T-helper 1 cell treated with Interleukin-12 subunit alpha and Interleukin-12 subunit beta and Interleukin-4 antibody, amounts not matched to agents 30 ng/mL and 1 ng/mL, for 36 hours (primary cell): Measurements from ENCODE around the gene SLC4A2. TPM values are rescaled to one million over a fixed set of nuclear protein-coding genes. Genes with fewer than 3 reads are reported as not detected.

Experiments
- intact Hi-C: fragments of 100-400 bp; cut with micrococcal nuclease; formaldehyde crosslinking; loops from one replicate; pipeline ENCODE4 v1.15.1; 2024
- total RNA-seq: library from RNA; stranded (reverse); gene quantifications from 2 replicates; pipeline ENCODE4 v1.2.3, GENCODE V29; 2022

The SLC4A2 gene
- total RNA-seq, 1 donor from 2014 or later, result 137 TPM

DNA sequence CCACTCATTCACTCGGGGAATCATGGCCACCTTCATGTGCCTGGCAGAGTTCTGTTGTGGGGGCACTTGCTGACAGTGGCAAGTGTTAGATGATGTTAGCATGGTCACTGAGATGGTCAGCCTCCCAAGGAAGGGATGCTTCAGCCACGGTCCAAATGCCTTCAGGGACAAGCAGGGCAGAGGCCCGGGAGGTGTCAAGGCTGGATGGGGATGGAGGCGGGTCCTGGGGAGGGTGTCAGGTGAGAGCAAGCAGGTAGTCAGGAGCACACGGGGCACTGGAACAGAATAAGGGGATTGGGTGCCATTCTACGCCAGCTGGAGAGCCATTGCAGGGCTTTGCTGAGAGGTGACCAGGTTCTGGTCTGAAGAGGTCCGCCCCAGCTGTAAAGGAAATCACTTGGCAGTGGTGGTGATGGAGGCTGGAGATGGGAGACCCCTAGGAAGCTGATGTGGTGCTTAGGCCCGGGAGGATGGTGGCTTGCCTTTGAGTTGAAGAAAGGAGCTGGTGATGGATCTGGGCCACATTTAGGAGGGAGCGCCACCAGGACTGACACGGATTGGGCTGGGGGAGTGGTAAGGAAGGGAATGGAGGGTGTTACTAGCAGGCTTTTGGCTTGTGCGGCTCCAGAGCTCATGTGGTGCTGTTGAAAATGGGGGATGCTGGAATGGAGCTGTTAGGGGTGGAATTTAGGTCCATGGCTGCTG, 51.0 kb downstream of the SLC4A2 start:
- intact Hi-C loops, result loop anchor here (2.0 kb wide), 1 partner anchor 92 kb away; no protein-coding TSS in a partner anchor

DNA sequence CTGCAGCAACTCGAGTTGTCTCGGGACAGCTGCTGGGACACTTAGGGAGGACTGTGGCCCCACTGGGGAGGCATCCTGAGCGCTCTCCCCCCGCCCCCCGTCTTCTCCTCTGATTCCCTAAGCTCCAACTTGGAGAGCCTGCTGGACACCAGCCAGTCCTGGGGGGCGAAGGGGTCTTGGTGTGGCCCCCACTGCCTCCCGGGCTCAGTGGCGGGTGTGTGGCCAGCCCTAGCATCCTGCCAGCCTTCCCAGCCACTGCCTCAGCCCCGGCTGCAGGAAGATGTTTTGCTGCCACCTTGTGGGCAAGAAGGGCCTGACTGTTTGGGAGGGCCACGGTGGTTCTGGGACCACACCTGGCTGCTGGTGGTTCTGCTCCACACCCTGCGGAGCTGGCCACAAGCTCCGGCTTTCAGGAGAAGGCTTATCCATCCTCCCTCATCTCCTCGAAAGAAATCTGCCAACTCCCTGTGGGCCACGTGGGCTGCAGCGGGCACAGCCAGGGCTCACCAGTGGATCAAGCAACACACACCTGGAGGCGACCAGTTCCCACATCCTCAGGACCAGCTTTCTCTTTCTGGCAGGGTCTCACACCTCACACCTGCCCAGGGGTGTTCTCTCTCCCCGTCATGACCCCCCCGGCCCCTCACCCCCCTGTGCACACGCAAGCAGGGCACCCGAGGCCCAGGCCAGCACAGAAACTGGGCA, 51.7 kb downstream of the SLC4A2 start:
- intact Hi-C loops, result loop anchor here (1.0 to 2.0 kb wide), 8 partner anchors 20 to 333 kb away; partner anchors contain the start of gene ABCB8

DNA sequence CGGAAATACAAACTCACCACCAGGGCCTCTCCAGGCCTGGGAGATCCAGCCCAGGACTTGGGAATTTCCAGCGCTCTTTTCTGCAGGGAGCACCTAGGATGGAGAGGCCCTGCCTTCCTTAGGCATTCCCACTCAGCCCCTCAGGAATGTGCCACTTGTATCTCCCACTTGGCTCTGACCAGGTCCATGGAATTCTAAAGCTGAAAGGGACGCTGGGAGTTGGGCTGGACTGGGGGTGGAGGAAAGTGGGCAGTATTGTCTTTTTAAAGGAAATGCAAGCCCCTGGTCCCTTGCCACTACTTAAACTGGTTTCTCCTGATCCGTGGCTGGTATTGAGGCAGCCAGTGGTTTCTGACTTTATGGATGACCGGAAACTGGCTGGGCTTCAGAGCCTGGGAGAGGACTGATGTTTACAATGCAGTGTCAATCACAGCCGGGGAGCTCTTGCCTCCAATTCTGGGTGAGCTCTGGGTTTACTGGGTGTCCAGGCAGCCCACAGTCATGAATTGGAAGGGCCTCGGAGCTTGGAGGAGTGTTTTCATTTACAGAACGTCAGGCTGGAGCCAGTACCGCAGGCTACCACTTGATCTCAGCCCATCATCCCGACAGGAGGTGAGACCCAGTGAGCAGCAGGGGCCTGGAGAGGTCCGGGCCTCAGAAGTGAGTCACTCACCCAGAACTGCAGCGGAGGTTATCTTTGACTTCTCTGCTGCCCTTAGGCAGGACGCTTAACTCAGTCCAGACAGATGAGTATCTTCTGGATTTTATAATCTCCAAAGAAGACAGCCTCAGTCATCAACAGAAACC, 54.2 kb downstream of the SLC4A2 start:
- intact Hi-C loops, result no loop called here

DNA sequence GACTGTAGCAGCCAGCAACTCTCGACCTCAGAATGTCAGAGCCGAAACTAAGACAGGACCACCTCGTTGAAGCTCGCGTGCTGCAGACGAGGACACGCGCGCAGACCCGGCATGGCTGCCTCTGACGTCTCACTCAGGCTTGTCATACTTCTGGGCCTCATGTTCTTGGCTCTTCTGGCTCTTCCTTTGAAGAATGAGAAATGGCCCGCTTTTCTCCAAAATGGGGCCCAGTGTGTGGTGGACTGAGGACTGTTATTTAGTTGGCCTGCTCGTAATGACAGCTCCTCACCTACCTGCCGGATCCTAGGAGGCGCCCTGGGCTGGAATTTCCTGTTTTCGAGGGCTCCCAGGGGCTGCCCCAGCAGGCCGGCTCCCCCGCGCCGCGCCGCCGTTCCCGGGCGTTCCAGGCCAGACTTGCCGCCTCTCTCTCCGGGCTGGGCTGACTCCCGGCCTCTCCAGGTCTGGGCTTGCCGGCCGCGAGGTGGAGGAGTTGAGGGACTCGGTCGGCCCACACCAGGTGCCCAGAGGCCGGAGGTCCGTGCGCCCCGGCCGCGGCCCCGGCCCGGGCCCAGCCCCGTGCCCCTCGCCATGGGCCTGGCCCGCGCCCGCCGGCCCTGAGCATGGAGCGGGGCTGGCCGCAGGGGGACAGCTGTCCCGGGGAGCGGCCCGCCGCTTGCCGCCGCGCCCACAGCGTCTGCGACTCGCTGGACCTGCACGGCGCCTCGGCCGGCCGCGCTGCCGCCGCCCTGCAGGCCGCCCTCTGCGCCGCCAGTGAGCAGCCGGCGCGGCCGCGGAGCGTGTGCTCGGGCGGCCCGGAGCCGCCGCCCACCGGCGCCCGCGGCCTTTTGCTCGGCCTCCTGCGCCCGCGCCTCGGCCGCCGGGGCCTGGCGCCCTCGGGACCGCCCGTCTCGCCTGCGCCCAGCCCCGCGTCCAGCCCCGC, 55.0 kb downstream of the SLC4A2 start:
- intact Hi-C loops, result no loop called here

DNA sequence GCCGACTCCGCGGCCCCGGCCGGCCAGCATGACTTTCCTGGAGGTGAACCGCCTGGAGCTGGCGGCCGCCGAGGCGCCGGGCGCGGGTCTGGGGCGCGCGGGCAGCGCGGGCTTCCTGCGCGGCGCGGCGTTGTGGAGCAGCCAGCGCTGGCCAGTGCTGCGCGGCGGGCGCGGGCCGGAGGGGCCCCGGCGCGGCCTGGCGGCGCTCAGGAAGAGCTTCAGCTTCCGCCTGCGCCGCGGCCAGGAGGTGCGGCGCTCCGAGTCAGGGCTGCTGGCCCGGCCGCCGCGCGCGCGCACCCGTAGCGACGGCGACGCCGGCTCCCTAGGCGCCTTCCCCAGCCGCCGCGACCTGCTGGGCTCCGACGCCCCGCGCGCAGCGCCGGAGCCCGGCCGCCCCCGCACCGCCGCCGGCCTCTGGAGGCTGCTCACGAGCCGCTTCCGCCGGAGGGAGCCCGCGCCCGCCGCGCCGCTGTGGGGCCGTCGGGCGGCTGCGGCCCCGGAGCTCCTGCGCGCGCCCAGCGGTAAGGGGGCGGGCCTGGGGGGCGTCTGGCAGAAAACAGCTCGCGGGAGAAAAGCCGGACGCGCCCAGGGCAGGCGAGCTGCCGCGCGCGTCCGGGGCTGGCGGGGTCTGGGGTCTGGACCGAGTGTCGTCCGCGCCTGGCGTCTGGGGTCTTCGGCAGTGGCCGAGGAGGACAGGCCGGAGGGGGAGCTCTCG, 55.9 kb downstream of the SLC4A2 start:
- intact Hi-C loops, result no loop called here

DNA sequence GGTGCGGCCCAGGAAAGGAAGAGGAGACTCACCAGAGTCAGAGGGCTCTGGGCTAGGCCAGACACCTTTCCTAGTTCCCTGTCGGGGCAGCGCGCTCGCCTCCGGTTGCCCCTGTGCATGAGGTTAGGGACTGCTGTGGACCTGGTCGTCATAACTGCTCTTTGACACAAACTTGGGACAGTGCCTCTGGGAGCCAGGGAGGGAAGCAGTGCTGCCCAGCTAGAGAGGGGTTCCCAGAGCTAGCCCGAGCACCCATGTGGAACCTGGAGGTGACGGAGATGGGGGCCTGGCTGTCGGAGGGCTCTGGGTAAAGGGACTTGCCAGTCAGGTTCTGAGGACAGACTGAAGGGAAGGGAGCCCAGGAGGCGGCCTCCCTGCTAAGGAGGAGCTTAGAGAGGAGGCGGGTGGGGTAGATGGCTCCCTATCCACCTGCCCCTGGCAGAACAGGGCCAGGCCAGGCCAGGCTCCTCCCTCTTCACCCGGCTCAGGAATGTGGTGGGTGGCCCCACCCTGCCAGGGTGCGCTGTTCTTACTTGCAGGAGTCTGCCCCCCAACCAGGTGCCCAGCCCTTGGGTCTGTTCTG, 56.5 kb downstream of the SLC4A2 start:
- intact Hi-C loops, result no loop called here

DNA sequence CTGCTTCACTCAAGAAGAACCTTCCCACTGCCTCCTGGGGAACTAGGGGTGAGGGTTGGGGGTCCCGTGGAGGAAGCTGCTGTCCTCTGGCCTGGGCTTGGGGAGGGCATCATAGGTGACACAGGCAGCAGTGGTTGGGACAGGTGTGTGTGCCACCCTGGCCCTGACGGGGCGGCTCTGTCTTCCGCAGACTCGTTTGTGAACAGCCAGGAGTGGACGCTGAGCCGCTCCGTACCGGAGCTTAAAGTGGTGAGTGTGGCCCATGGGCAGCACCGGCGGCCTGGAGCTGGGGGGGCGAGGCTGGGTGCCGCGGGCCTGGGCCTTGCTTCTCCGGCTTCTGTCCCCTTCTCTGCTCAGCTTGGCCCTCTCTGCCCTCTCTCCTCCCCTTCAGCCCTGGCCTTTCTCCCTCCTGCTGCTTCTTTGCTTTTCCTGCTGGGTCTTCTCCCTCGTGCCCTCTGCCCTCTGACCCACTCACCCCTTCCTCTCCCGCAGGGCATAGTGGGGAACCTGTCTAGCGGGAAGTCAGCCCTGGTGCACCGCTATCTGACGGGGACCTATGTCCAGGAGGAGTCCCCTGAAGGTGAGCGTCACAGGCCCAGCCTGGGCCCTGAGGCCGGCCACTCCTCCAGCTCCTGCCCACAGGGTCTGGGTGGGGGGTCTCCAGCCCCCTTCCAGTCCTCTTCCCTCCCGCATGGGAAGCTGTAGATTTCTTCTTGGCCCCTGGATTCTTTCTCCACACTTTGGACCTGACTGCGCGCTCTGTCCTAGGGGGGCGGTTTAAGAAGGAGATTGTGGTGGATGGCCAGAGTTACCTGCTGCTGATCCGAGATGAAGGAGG, 57.4 kb downstream of the SLC4A2 start:
- intact Hi-C loops, result no loop called here

DNA sequence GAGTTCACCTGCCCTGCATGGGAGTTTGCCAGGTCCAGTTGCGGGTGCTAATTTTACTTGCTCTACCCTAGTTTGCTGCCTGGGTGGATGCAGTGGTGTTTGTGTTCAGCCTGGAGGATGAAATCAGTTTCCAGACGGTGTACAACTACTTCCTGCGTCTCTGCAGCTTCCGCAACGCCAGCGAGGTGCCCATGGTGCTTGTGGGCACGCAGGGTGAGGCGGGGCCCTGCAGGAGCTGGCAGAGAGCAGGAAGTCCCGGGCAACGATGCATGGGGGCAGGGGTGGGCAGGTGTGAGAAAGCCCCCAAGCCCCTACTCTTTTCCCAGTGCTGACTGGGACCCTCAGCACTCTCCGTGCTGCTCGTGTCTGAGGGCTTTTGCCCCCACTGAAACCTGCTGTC, 58.2 kb downstream of the SLC4A2 start:
- intact Hi-C loops, result no loop called here

DNA sequence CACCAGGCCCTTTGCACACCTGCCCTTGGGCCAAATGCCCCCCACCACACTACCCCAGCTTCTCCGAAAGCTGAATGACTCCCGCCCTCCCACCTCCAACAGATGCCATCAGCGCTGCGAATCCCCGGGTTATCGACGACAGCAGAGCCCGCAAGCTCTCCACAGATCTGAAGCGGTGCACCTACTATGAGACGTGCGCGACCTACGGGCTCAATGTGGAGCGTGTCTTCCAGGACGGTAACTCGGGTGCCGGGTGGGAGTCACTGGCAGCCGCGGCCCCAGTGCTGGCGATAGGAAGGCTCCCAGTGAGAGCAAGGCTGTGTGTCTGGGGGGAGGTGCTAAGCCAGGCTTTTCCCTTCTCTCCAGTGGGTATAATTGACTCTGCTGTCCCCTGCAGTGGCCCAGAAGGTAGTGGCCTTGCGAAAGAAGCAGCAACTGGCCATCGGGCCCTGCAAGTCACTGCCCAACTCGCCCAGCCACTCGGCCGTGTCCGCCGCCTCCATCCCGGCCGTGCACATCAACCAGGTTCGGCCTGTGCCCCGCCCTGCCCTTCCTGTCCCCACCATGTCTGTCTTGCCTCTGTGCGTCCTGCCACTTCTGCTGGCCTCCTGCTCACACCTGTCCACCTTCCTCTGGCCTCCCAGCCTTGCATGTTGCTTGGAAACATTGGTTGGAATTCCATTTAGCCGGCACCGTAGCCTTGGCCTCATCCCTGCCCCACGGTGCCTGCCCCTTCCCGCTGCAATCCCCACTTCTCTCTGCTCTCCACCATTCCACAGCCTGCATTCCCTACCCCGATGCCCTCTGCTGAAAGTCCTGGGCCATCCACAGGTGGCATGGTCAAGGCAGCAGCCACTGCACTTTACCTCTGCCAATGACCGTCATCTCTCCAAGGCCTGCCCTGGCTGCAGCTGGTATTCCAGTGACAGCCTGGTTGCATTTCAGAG, 59.0 kb downstream of the SLC4A2 start:
- intact Hi-C loops, result no loop called here

DNA sequence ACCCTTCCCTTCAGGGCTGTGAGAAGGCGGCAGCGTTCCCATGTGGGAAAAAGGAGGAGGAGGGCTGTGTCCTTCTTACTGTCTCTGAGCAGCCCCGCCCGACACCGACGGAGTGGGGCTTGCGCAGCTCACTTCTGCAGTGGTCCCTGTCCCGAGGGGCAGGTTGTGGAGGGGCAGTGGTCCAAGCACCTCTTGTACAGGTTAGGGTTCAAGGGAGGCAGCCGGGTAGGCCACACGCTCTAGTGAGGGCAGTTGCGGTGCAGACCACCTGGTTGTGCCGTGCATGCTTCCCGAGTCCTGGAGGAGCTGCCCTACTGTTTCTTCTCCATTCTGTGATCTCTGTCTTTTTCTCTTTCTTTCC, 59.6 kb downstream of the SLC4A2 start:
- intact Hi-C loops, result no loop called here

DNA sequence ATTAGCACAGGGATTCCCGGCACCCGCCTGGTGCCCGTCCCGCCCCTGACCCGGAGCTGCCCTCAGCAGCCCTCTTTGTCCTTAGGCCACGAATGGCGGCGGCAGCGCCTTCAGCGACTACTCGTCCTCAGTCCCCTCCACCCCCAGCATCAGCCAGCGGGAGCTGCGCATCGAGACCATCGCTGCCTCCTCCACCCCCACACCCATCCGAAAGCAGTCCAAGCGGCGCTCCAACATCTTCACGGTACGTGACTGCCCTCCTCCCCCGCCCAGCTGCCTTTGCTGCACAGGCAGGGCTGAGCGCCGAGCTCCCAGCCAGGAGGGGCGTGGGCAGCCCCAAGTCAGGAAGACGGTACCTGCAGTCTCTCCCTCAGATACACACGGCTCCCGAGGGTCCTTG, 60.5 kb downstream of the SLC4A2 start:
- intact Hi-C loops, result loop anchor here (5.0 kb wide), 1 partner anchor 232 kb away; no protein-coding TSS in a partner anchor

DNA sequence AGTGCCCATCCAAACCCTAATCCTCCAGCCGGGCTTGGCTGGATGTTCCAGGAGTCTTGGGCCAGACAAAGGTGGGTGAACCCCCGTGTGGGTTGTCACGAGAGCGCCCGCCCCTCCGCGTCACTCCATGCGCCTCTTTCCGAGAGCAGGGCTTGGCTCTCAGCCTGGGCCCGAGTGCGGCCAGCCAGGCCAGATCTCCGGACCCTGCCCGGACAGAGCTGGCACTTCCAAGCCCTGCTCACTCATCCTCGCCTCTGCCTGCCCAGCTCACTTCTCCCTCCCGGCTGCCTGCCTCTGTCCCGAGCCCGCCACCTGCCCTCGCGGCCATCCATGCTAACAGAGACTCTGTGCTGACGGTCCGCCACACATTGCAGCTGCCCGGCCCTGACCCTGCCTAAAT, 61.5 kb downstream of the SLC4A2 start:
- intact Hi-C loops, result loop anchor here (5.0 kb wide), 1 partner anchor 231 kb away; no protein-coding TSS in a partner anchor

DNA sequence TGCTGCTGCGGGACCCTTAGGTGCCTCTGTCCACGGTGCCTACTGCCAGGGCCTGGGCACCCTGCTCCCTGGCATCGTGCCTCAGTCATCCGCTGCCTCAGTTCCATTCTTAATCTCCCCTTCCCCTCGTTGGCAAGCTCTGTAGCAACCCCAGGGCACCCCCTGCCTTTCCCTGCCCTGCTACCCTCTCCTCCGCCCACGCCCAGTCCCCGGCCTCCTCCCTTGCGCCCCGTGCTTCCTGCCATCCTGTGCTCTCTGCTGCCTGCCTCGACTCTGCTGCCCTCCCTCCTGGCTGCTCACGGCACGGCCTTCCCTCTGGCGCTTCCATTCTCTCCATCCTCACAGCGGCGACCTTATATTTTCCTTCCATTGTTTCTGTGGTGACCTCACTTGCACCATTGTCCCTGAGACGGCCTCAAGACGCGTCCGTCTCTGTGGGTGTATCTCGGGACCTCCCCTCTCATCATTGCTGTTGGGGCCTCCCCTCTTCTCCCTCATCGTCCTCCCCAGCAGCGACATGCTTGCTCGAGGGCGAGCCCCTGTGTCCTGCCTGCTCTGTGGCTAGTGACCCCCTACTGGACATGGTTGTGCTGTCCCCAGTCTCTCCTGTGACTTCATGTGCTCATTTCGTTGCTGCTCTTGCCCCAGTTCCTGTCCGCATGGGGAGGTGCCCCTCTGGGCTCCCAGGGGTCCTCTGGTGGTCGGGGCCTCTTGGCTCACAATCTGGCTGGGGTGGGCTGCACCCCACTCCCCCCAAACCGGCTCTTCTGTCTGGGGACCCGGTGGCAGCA, 62.2 kb downstream of the SLC4A2 start:
- intact Hi-C loops, result loop anchor here (5.0 kb wide), 1 partner anchor 231 kb away; no protein-coding TSS in a partner anchor

DNA sequence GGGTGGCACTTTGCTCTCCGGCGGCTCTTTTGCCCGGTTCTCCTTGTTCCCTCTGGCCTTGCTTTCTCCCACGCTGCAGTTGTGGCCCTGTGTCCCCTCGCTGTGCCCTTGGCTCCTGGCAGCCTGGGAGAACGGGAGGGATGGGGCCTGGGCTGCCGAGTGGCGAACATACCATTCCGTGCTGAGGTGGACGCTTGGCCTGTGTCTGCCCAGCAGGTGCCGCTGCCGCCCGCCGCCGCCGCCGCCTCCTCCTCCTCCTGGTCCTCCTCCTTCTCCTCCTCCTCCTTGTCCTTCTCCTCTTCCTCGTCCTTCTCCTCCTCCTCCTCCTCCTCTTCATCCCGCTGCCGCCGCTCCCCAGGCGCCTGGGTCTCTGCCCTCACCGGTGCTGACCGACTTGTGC, 62.9 kb downstream of the SLC4A2 start:
- intact Hi-C loops, result loop anchor here (5.0 kb wide), 1 partner anchor 230 kb away; no protein-coding TSS in a partner anchor

DNA sequence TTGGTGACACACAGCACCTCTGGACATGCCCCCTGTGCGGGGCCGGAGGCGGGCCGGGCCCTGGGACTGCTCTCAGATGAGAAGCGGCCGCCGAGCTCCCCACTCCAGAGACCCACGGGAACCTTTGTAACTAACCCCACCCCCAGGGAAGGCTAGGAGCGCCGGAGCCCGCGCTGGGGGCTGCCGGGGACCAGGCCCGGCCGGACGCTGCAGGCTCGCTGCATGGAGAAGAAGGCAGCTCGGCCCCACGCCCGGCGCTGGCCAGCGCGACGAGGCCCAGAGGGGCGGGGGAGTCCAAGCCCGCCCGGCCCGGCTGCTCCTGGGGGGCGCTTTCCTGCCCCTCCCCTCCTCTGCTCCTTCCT, 63.4 kb downstream of the SLC4A2 start:
- intact Hi-C loops, result loop anchor here (5.0 kb wide), 1 partner anchor 230 kb away; no protein-coding TSS in a partner anchor

DNA sequence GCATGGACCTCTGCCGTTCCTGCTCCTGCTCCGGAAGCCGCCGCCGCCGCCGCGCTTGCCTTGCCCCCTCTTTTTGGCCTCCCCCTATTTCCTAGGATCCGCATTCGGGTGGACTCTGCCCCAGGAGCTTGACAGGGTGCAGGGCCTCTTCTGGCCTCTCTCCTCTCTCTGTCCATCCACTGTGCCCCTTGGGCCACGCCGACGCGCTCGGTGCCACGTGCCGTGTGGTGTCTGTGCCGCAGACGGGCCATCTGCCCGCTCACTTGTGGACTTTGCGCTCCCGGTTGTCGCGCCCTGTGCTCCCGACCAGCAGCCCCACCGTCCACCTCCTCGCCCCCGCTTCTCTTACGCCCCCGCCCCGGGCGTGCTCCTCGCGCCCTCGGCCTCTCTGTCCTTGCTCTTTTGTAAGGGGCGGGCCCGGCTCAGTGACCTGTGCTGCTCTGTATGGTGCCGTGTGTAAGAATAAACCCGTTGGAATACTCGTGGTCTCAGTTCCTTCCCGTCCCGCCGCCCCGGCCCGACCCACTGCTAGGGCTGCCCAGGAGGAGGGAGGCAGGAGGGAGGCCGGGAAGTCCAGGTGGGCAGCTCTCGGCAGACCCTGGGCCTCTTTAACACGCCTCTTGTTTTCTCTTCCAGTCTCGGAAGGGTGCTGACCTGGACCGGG, 63.9 kb downstream of the SLC4A2 start:
- intact Hi-C loops, result loop anchor here (5.0 kb wide), 1 partner anchor 229 kb away; no protein-coding TSS in a partner anchor
